ENCODE data around the gene LTBP4.

The LTBP4 gene

DNA sequence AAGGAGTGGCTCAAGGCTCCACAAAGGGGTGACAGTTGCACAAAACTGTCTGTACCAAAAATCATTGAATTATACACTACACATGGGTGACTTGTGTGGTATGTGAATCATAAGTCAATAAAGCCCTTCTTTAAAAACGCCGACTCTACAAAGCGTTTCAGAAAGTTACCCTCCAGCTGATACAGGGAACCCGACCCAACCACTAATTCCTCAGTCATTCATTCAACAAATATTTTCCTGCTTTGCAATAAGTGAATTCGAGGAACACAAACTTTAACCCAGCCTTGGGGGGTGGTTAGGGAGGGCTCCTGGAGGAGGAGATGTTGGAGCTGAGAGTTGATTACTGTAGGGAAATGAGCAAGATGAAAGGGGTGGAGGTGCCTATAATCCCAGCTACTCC, 32.0 kb downstream of the LTBP4 start:
- TF ChIP-seq, protein P1, sequence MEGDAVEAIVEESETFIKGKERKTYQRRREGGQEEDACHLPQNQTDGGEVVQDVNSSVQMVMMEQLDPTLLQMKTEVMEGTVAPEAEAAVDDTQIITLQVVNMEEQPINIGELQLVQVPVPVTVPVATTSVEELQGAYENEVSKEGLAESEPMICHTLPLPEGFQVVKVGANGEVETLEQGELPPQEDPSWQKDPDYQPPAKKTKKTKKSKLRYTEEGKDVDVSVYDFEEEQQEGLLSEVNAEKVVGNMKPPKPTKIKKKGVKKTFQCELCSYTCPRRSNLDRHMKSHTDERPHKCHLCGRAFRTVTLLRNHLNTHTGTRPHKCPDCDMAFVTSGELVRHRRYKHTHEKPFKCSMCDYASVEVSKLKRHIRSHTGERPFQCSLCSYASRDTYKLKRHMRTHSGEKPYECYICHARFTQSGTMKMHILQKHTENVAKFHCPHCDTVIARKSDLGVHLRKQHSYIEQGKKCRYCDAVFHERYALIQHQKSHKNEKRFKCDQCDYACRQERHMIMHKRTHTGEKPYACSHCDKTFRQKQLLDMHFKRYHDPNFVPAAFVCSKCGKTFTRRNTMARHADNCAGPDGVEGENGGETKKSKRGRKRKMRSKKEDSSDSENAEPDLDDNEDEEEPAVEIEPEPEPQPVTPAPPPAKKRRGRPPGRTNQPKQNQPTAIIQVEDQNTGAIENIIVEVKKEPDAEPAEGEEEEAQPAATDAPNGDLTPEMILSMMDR (IDR thresholded peaks at IDR 0.05; ENCODE audit: insufficient read depth, low read depth, low read length, missing control alignments): no peak

DNA sequence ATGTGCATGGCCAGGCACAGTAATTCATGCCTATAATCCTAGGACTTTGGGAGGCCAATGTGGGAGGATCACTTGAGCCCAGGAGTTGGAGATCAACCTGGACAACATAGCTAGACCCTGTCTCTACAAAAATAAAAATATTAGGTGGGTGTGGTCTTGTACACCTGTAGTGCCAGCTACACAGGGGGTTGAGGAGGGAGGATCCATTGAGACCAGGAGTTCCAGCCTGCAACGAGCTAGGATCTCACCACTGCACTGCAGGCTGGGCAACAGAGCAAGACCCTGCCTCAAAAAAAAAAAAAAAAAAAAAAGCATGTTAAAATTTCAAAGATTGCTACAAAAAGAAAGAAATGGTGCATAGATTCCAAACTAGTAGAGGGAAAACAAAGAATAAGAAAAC, 37.2 kb downstream of the LTBP4 start:
- no peak for DNase-seq (ENCODE audit: low read depth)
- no peak overlapping the region for H3K4me3 ChIP-seq (ENCODE audit: low read length)

More for the DNA sequence above, 32.0 kb downstream of the LTBP4 start:
- H3K4me3 ChIP-seq (ENCODE audit: low read length): no peak overlapping the region
- peak; percentile 58 for DNase-seq (ENCODE audit: low read depth)

DNA sequence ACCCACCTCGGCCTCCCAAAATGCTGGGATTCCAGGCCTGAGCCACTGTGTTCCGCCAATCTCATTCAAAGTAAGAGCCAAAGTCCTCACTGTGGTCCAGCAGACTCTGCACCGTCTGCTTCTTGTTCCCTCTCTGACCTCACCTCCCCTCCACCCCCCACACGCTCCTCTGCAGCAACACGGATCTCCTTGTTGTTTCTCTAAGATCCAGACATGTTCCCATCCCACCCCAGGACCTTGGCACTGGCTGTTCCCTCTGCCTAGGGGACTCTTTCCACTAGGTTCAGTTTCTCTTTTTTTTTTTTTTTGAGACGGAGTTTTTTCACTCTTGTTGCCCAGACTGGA, 38.4 kb downstream of the LTBP4 start:
- TF ChIP-seq, protein P1 (IDR thresholded peaks at IDR 0.05; ENCODE audit: insufficient read depth, low read depth, low read length, missing control alignments): no peak
- H3K4me3 ChIP-seq (ENCODE audit: low read length): no peak overlapping the region
- no peak for DNase-seq (ENCODE audit: low read depth)

More for the DNA sequence above, 37.2 kb downstream of the LTBP4 start:
- TF ChIP-seq, protein P1 (IDR thresholded peaks at IDR 0.05; ENCODE audit: insufficient read depth, low read depth, low read length, missing control alignments): no peak

DNA sequence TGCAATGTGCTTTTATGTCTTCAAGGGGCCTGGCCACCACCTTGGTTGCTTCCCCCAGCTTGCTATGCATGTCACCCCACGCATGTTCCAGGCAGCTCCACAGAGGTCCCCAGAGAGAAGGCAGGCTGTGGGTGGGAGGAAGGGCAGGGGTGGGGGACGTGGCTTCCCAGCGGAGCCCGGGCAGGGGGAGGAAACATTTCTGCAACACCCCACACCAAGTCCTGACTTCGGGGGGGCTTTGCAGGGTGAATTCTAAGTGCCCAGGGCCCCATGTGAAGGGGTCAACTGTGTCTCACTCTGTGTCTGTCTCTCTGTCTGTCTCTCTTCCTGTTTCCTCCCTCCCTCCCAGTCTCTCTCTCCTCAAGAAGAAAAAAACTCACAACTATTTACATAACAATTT, 39.6 kb downstream of the LTBP4 start:
- H3K4me3 ChIP-seq (ENCODE audit: low read length): no peak overlapping the region
- TF ChIP-seq, protein P1 (IDR thresholded peaks at IDR 0.05; ENCODE audit: insufficient read depth, low read depth, low read length, missing control alignments): no peak
- no peak for DNase-seq (ENCODE audit: low read depth)

DNA sequence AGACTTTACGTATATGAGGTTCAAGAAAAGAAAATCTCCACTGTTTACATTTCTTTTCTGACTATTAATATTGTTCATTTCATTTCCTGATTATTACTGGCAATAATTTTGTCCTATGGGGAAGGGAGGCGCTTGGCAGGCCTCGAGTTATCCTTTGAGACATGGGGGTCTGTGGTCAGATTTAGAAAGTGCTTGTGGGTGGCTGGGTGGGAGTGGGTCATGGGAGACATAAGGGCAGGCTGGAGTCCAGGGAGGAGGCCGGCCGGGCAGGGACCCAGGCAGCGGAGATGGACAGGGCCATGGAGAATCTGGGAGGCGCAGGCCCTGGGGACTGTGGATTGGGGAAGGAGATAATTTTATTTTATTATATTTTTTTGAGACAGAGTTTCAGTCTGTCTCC, 40.1 kb downstream of the LTBP4 start:
- DNase-seq (ENCODE audit: low read depth): no peak
- TF ChIP-seq, protein P1 (IDR thresholded peaks at IDR 0.05; ENCODE audit: insufficient read depth, low read depth, low read length, missing control alignments): no peak
- H3K4me3 ChIP-seq (ENCODE audit: low read length): no peak overlapping the region

DNA sequence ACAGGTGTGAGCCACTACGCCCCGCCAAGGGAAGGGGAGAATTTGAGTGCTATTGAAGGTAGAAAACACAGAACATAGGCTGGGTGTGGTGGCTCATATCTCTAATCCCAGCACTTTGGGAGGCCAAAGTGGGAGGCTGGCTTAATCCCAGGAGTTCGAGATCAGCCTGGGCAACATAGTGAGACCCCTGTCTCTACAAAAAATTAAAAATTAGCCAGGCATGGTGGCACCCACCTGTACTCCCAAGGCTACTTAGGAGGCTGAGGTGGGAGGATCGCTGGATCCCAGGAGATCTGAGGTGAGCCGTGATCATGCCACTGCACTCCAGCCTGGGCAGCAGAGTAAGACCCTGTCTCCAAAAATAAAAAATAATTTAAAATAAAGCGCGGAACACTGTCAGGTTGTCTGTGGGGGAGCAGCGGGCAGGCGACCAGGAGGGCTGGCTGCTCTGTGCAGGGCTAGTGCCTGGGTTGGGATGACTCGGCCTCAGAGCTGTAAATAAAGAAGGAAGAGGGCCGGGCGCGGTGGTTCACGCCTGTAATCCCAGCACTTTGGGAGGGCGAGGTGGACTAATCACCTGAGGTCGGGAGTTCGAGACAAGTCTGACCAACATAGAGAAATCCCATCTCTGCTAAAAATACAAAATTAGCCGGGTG, 41.0 kb downstream of the LTBP4 start:
- TF ChIP-seq, protein P1 (IDR thresholded peaks at IDR 0.05; ENCODE audit: insufficient read depth, low read depth, low read length, missing control alignments): no peak
- H3K4me3 ChIP-seq (ENCODE audit: low read length): no peak overlapping the region
- no peak for DNase-seq (ENCODE audit: low read depth)

DNA sequence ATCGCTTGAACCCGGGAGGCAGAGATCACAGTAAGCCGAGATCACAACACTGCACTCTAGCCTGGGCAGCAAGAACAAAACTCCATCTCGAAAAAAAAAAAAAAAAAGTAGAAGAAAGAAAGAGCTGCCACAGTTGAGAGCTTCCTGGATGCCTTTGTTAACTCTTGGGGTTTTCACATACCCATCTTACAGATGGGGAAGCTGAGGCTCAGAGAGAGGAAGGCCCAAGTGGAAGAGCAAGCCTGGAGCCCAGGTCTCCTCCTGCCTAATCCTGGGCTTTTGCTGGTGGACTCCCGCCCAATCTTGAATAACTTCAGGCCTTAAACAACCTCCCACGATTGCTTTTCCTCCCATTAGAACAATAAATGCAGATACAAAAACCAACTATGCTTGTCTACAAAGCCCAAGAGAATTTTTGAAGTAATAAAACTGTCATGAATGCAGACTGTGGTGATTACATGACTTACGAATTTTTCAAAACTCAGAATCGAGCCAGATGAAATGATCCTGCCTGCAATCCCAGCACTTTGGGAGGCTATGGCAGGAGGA, 41.7 kb downstream of the LTBP4 start:
- TF ChIP-seq, protein P1 (IDR thresholded peaks at IDR 0.05; ENCODE audit: insufficient read depth, low read depth, low read length, missing control alignments): no peak
- no peak for DNase-seq (ENCODE audit: low read depth)
- no peak overlapping the region for H3K4me3 ChIP-seq (ENCODE audit: low read length)

Data from epithelial cell of esophagus (primary cell).